ENCODE results near the gene EFTUD2.

GRCh38 chr17:44884941-44885340, 14.3 kb downstream of the EFTUD2 start:
- TF ChIP-seq CTCF (IDR thresholded peaks at IDR 0.05) (no peak), POLR2A (IDR thresholded peaks at IDR 0.05) (no peak)
